Epithelial cell of prostate (primary cell): ENCODE measurements around the gene MAP2K5.
A peak's percentile ranks its signal among the peaks of the same experiment; 100 is the strongest.

Source experiments
- DNase-seq: peaks from one replicate; pipeline ENCODE4 v3.0.0-alpha.2; 2011; ENCODE audit warnings: low read depth, low spot score
- H3K27ac ChIP-seq: fragments of 450-650 bp; 2 replicates; pipeline ENCODE4 v1.5.1; 2017; ENCODE audit warnings: mild to moderate bottlenecking

Gene MAP2K5

DNA sequence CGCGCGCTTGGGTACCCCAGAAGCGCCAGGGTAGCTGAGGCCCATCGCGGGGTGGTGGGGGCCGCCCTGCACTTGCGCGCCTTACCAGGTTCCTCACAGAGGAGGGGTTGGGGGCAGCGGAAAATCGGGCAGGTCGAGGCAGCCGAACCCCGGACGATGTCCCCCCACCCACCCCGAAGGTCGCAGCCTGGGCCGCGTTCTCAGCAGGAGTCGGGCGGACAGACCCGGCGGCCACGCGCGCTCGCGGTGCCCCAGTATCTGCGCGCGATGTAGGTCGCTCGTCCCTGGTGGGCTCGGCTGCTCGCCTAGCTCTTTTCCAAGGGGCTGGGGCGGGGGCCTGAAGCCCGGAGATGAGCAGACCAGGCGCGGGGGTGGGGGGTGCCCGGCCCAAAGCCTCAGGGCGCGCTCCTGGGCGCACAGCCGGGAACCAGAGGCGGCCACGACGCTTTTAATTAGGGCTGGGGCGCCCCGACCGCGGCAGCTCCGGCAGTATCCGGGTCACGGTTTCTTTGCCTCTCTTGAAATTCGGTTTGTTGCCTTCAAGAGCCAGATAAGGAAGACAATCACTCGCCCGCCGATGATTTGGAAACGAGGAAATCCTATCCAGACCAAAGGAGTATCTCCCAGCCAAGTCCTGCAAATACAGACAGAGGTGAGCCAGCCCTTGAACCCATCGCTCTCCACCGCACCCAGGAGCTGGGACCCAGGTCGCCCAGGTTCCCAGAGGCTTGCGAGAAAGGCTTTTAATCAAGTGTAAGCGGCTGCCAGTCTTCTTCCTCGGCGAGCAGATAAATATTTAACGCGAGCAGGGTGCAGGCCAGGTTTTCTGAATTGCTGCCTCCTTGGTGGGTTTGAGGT is 287.4 kb downstream of the MAP2K5 start:
- H3K27ac ChIP-seq = no peak overlapping the region
- no peak for DNase-seq

DNA sequence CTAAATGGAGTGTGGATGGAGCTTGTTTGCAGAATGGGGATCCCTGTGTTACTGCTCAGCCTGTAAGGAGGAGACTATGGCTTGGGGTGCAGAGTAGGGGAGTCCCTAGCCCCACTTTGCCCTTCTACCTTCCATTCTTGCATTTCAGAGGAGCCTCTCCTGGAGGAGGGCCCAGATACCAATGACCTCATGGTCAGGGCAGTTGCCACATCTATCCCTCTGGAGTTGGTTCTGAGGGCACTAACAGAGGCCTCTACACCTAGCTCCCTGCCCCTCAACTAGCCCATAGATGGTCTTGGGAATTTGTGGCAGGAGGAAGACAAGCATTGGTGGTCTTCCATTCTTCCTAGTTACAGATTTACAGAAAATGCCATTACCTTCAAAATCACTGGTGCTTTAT is 288.9 kb downstream of the MAP2K5 start:
- no peak overlapping the region for H3K27ac ChIP-seq
- no peak for DNase-seq

DNA sequence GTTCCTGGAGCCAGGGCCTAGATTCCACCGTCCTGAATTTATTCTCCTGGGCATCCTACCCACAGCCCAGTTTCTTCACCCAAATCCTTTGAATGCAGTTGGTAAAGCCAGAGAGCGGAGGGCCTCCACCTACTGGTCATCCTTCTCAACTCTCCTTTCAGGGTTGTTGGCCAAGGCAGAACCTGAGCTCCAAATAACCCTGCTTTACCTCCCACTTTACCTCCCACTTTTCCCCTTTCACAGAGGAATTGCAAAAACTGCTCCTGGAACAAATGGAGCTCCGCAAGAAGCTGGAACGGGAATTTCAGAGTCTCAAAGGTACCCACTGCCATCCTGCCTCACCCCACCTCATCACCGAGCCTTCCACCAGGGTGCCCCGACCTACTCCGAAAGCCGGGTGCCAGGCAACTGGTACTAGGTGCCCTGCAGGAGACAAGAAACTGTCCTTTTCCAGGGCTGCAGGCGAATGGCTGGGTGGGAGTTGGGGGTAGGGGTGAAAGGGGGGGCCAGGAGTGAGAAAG is 289.6 kb downstream of the MAP2K5 start:
- DNase-seq = no peak
- H3K27ac ChIP-seq = no peak overlapping the region

DNA sequence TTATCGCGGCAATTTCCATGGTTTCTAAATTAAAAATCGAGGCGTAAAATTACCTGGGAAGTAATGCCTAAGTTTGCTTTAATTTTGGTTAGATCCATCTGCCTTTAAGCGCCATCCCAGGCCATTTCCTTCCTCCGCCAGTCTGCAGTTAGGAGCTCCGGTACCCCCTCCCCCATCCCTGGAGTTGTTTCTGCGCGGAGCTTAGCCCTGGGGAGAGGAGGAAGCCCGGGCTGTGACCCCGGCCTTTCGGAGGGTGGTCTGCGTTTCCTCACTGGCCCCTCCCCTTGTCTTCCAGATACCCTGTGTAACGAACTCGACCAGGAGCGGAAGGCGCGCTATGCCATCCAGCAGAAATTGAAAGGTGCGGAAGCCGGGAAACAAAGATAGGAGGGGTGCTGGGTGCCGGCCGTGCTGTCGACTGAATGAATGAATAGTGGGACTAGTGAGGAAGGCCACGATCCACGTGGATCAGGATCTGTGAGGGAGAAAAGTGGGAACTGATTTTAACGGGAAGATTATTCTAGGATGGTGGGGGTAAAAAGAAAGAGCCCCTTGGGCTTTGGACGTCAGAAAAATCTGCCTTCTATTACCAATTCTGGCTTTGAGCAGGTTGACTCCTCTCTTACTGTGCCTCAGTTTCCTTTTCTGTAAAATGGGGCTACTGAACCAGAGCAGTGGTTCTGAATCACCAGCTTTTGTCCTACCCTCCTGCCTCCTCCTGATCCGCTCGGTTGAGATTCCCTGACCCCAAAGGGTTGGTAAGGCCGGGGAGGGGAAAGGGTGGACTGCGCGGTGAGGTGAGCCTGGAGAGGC is 290.6 kb downstream of the MAP2K5 start:
- no peak overlapping the region for H3K27ac ChIP-seq
- DNase-seq = no peak

DNA sequence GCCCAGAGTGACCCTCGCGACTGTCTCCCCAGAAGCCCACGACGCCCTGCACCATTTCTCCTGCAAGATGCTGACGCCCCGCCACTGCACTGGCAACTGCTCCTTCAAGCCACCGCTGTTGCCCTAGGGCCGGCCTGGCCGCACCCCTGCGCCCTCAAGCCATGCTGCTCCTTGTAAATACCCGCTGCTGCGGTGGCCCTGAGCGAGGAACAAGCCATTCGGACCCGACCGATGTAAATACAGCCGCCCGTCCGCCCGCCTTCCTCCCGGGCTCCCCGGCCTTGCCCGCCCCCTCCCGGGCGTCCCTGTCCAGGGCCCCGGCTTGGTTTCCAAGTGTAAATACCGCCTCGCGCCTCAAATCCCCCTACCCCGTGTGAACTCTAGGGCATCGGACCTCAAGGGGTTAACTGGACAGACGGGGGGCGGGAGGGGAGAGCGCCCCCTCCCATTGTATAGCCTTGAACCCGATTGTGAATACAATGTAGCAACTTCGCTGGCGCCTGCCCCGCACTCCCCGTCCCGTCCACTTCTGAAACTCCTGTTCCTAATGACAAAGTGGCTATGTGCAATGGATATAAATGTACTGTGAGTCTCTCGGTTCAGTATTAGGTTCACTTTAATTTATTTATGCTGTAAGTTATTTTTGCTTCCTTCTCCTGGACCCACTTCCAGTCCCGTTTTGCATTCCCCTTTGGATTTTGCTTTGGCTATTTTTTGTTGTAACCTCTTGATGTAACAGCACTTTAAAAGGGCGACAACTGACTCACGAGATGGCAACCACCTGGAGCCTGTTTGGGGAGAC is 291.4 kb downstream of the MAP2K5 start:
- no peak overlapping the region for H3K27ac ChIP-seq
- DNase-seq = no peak

DNA sequence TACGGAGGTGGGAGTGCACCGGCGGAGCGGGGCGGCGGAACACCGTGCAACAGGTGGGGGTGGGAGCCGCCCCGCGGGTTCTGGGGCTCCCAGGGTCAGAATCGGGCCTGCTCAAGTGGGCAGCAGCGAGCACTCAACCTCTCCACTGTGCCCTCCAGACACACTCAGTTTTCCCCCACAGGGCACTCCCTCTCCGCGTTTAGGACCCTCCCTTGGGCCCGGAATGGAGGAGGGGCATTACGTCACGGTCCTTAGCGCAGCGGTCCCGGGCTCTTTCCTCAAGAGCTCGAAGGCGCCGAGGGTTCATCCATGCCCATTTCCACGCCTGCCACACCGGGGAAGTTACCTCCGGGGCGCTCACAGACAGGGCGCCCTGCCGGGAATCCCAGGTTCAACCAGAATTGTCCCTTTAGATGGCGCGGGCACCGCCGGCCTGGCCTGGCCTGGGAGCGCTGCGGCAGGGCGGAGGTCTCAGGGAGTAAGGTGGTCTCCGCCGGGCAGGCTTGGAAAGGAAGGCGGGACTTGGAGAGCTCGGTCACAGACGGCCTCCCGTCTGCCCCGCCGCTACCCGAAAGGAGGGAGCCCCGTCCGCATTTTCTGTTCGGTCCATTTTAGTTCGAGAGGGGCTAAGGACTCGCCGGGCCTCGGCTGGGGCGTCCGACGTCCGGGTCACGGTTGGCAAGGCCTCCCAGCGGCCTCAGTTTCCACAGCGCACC is 292.2 kb downstream of the MAP2K5 start:
- no peak overlapping the region for H3K27ac ChIP-seq
- DNase-seq = no peak

DNA sequence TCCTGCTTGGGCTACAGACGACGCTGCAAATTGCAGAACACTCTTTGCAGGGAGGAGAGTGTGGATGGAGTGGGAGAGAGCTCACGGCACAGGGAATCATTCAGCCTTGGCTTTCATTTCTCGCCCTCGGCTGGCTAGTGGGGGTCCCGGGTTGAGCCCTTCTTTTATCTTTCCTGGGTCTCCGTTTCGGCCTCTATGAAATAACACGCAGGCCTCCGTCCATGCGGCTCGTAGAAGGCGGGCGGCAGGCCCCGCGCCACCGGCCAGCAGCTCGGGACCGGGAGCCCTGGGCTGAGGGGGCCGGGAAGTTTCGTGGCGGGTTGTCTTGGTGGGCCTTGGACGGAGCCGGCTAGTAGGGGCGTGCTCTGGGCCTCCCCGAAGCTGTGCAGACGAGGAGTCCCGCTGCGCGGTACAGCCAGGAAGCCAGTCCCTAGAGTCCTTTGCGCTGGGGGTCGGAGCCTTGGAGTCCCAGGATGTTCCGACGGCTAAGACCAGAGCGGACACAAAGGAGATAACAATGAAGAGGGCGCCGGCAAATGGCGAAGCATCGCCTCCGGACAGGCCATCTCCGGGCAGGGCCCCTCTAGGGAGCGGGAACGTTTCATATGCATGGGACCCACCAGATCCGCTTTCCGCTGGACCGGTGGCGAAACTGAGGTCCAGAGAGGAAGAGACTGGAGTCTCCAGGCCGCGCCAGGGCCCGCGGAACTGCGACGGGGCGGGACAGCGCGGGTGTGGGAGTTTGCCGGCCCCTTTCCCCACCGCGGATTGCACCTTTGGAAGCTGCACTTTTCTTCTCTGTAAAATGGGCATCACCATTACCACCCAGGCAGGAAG is 293.0 kb downstream of the MAP2K5 start:
- DNase-seq = no peak

DNA sequence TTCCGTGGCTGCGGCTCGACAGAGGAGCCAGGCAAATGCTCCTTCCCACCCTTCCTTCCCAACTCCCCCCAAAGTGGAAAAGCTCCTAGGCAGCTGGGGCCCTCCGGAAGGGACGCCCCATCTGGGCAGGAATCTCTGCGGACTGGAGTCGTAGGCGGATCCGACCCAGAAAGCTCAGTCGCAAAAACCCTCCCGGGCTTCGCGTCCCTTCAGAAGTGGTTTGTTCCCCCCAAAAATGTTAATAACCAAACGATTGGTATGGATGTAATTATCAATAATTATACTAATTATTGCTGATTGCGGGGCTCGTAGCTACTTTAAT is 293.6 kb downstream of the MAP2K5 start:
- no peak for DNase-seq
- H3K27ac ChIP-seq = no peak overlapping the region

More for the DNA sequence above, 293.0 kb downstream of the MAP2K5 start:
- H3K27ac ChIP-seq = no peak overlapping the region

DNA sequence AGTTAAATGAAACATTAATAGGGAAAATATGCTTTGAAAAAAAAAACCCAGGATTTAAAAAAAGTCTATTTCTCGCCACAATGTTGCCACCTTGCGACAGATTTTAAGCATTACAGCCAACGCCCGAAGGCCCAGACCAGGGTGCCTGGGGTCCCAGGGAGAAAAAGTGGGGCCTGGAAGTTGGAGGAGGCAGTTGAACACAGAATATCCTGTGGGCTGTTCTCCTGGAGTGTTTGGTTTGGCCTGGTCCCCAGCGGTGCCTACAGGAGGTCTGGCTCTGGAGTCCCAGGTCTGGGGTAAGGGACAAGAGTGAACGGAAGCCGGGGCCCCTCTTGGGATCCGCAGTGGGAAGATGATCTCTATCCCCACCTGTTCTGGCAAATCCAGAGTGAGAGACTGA is 294.0 kb downstream of the MAP2K5 start:
- no peak for DNase-seq
- no peak overlapping the region for H3K27ac ChIP-seq

DNA sequence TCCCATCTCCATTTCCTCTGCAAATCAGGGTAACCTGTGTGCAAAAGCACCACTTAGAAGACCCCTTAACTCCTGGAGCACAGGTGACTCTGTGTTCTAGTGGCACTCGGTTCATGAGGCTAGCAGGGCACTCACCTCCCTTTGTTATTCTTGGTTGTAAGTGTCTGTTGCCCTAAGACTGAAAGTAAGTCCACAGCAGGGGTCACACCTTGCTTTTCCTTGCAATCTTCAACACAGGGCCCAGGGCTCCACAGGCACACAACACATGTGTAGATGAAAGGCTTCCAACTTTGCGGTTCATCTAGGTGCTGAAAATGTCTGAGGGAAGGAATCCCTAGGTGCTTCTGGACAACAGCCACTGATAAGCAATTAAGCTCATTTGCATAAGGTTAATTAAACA is 294.5 kb downstream of the MAP2K5 start:
- DNase-seq = no peak
- no peak overlapping the region for H3K27ac ChIP-seq

DNA sequence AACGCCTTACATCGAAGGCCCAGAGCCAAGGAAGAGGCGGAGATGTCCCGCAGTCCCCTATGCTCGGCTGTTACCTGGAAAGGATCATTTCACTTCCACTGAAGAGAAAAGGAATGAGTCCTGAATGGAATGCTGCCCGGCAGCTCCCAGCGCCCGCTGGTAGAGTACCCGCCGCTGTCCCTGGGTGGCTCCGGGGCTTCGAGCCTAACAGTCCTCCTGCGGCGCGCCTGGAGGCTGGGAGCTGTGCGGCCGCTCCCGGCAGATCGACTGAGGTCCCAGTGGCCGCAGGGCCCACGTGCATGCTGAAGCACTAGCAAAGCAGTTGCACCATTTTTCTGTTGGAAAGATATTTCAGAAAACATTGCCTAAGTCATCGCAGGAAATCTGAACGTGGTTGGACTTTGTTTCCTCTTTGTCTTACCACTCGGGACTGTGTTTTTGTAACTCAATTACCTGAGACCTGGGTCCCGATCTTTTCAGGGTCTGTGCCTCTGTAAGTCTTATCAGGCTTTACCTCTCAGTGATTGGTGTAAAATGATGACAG is 296.4 kb downstream of the MAP2K5 start:
- H3K27ac ChIP-seq = peak overlapping the region; percentile 48
- DNase-seq = no peak

DNA sequence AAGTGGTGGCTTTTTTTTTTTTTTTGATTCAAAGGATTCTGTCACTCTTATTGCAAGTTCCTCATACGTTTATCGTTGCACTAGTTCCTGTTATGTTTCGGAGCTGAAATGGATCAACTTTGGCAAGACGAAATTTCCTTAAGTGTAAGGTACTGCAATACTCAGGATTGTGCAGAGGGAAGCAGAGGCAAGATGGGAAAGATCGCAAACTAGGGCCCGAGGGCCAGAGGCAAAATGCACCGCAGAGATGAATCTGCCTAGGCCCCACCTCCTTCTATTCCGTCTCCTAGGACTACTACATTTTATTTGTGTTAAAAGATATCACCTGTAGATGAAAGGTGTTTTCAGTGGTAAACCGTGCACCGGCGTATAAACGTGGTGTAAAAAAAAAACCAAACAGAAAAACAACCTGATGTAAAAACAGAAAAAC is 297.0 kb downstream of the MAP2K5 start:
- DNase-seq = no peak
- H3K27ac ChIP-seq = peak overlapping the region; percentile 48

DNA sequence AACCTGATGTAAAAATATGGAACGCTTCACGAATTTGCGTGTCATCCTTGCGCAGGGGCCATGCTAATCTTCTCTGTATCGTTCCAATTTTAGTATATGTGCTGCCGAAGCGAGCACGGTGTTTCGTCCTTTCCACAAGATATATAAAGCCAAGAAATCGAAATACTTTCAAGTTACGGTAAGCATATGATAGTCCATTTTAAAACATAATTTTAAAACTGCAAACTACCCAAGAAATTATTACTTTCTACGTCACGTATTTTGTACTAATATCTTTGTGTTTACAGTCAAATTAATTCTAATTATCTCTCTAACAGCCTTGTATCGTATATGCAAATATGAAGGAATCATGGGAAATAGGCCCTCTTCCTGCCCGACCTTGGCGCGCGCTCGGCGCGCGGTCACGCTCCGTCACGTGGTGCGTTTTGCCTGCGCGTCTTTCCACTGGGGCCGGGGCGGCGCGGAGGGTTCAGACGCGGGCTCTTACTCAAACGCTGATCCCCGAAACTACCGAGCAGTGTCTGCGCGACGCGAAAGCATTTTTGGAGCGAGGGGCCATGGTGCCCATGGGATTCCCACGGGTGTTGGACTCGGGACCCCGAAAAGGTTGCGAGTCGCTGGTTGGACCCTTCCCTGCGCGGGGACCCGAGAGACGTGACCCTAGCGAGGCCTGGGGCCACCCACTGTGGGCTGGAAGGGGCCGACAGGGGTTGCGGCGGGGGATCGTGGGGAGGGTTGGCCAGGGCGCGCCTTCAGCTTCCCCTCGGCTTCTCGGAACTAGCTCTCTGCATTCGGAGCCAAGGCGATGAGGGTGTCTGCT is 297.6 kb downstream of the MAP2K5 start, which contains the start of gene RNU6-1:
Gene RNU6-1 (minus strand): TSS at position 117 of the 820 bp plus-strand sequence.
- H3K27ac ChIP-seq = peak within 1 kb of the TSS; percentile 48
- peak; percentile 46 for DNase-seq

DNA sequence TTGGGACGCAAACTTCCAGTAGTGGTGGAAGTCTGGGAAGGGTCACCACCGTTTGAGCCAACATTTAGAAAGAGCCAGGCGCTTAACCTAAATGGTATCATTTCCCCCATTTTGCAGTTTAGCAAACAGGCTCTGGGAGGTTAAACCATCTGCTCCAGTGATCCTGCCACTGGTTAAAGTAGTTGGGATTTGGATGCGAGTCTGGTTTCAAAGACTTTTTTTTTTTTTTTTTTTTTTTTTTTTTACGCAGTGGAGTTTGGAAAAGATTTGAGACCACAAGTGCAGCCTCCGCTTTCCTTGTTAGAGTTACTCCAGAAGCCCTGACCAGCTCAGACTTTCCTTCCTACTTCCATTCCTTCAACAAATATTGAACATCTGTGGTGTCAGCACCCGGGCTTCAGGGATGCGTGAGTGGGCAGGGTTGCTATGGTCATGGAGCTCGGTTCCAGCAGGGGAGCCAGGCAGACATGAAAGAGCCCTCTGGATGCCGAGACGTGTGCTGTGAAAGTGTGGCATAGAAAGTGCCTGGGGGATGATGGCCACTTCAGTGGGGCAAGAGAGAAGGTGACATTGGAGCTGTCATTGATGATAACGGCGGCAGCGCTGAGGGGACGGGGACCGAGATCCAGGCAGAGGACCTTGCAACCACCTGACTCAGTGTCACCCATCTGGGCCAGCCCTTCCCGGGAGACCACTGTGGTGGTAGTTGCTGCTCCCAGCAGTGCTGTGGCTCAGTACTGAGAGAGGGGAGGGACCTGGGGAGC is 298.4 kb downstream of the MAP2K5 start:
- no peak for DNase-seq
- H3K27ac ChIP-seq = peak overlapping the region; percentile 48

DNA sequence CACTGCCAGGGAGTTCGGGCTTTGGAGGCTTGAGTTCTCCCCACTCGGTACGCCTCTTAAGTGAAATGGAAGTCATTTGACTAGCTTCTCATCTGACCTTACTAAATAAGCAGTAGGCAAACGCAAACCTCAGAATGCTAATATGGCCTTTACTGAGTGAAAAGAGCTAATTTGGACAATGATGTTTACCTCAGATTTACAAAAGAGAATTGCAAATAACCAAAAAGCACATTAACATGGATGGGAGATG is 298.9 kb downstream of the MAP2K5 start:
- no peak overlapping the region for H3K27ac ChIP-seq
- no peak for DNase-seq

DNA sequence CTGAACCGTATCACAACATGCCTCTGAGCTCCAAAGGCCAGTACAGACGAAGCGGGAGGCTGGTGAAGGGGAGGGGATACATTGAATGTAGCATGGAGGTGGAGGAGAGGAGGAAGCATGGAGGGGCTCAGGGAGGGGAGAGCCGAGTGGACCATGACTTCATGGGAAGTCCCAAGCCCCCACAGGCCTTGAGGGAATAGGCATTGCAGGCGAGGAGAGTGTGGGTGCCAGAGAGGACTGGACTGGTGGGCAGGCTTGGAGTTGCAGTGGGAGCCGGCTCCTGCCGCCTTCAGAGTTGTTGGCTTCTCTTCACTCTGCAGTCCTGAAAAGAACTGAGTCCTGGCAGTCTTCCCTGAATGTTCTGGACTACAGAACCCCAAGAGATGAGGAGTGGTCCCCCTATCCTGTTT is 300.6 kb downstream of the MAP2K5 start:
- no peak overlapping the region for H3K27ac ChIP-seq
- DNase-seq = no peak

DNA sequence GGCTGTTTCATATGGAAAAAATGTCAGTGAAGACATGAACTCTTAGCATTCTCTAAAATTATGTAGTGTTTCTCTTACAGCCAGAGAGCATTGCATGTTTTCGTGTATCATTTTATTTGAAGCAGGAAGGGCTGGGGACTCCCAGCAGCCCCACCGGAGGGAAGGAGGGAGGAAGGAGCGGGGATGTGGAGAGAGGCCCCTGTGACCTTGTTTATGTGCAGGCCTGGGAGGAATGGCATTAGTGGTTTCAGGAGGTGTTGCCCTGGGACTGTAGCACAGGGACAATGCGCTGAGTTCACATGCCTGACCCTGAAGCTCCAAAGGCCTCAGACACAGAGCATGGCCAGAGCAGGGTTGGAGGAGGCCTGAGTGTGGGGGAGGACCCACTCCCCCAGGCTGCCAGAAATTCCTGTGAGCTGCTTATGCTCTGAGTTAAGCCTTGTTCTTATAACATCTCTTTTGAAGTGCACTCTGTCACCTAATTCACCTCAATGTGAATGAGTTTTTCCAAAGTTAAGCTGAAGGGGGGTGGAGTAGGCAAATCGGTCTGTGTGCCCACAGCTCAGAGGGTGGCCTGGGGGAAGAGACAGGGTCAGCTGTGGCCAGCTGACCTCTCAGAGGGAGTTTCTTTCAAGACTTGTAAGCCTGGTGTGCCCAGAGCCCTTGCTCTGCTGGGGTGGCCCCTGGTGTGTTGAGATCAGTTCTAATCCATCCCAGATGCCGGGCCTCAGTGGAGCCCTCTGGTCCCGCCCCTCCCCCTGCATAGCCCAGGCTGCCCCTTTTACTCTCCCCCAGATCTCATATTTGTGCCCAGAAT is 301.3 kb downstream of the MAP2K5 start:
- DNase-seq = no peak
- no peak overlapping the region for H3K27ac ChIP-seq
